Measurements from ENCODE around the gene PTPRN2. TPM values are rescaled to one million over a fixed set of nuclear protein-coding genes. Genes with fewer than 3 reads are reported as not detected.

The PTPRN2 gene
- total RNA-seq, 1 donor from 2014 or later, result 11.4 TPM

GRCh38 chr7:157664871-157665633 is 922.6 kb downstream of the PTPRN2 start:
- Mint-ChIP-seq H3K27ac (no peak overlapping the region), H3K4me3 (ENCODE audit: low read depth) (no peak overlapping the region), H3K27me3 (peaks cover 31% of the 10 kb centered on the region), H3K4me1 (ENCODE audit: low read depth) (no peaks in the 10 kb centered on the region), H3K9me3 (ENCODE audit: low read depth) (no peaks in the 10 kb centered on the region), H3K36me3 (ENCODE audit: insufficient read depth) (no peaks in the 10 kb centered on the region)
- TF ChIP-seq CTCF (IDR thresholded peaks at IDR 0.05; ENCODE audit: unreplicated experiment), result no peak
- DNase-seq (ENCODE audit: low spot score, unreplicated experiment), result no peak

- DNase-seq (ENCODE audit: low spot score, unreplicated experiment), result no peak
- Mint-ChIP-seq H3K4me1 (ENCODE audit: low read depth) (no peaks in the 10 kb centered on the region), H3K9me3 (ENCODE audit: low read depth) (no peaks in the 10 kb centered on the region), H3K27ac (no peak overlapping the region), H3K4me3 (ENCODE audit: low read depth) (no peak overlapping the region), H3K27me3 (peaks cover 20% of the 10 kb centered on the region), H3K36me3 (ENCODE audit: insufficient read depth) (no peaks in the 10 kb centered on the region)
- no peak for TF ChIP-seq CTCF (IDR thresholded peaks at IDR 0.05; ENCODE audit: unreplicated experiment)
Observed at GRCh38 chr7:157664034-157664433, 923.6 kb downstream of the PTPRN2 start.

- H3K27me3 Mint-ChIP-seq, result peaks cover 15% of the 10 kb centered on the region
Observed at GRCh38 chr7:157662981-157663716, 924.5 kb downstream of the PTPRN2 start.

GRCh38 chr7:157662110-157662791 is 925.4 kb downstream of the PTPRN2 start:
- no peak for TF ChIP-seq CTCF (IDR thresholded peaks at IDR 0.05; ENCODE audit: unreplicated experiment)
- Mint-ChIP-seq H3K4me1 (ENCODE audit: low read depth) (no peaks in the 10 kb centered on the region), H3K27ac (no peak overlapping the region), H3K4me3 (ENCODE audit: low read depth) (no peak overlapping the region), H3K9me3 (ENCODE audit: low read depth) (no peaks in the 10 kb centered on the region), H3K36me3 (ENCODE audit: insufficient read depth) (no peaks in the 10 kb centered on the region), H3K27me3 (peaks cover 8% of the 10 kb centered on the region)
- no peak for DNase-seq (ENCODE audit: low spot score, unreplicated experiment)

More at GRCh38 chr7:157662981-157663716, 924.5 kb downstream of the PTPRN2 start:
- Mint-ChIP-seq H3K4me1 (ENCODE audit: low read depth) (no peaks in the 10 kb centered on the region), H3K36me3 (ENCODE audit: insufficient read depth) (no peaks in the 10 kb centered on the region), H3K4me3 (ENCODE audit: low read depth) (no peak overlapping the region), H3K27ac (no peak overlapping the region), H3K9me3 (ENCODE audit: low read depth) (no peaks in the 10 kb centered on the region)
- TF ChIP-seq CTCF (IDR thresholded peaks at IDR 0.05; ENCODE audit: unreplicated experiment), result no peak
- DNase-seq (ENCODE audit: low spot score, unreplicated experiment), result no peak

- H3K4me1 Mint-ChIP-seq (ENCODE audit: low read depth), result no peaks in the 10 kb centered on the region
- H3K4me3 Mint-ChIP-seq (ENCODE audit: low read depth), result no peak overlapping the region
- no peak for TF ChIP-seq CTCF (IDR thresholded peaks at IDR 0.05; ENCODE audit: unreplicated experiment)
- H3K9me3 Mint-ChIP-seq (ENCODE audit: low read depth), result no peaks in the 10 kb centered on the region
- H3K36me3 Mint-ChIP-seq (ENCODE audit: insufficient read depth), result no peaks in the 10 kb centered on the region
- H3K27me3 Mint-ChIP-seq, result peaks cover 8% of the 10 kb centered on the region
- no peak overlapping the region for H3K27ac Mint-ChIP-seq
- DNase-seq (ENCODE audit: low spot score, unreplicated experiment), result no peak
Observed at GRCh38 chr7:157661611-157661975, 926.0 kb downstream of the PTPRN2 start.
